Measurements from ENCODE around the gene MAD1L1.

Gene MAD1L1

DNA sequence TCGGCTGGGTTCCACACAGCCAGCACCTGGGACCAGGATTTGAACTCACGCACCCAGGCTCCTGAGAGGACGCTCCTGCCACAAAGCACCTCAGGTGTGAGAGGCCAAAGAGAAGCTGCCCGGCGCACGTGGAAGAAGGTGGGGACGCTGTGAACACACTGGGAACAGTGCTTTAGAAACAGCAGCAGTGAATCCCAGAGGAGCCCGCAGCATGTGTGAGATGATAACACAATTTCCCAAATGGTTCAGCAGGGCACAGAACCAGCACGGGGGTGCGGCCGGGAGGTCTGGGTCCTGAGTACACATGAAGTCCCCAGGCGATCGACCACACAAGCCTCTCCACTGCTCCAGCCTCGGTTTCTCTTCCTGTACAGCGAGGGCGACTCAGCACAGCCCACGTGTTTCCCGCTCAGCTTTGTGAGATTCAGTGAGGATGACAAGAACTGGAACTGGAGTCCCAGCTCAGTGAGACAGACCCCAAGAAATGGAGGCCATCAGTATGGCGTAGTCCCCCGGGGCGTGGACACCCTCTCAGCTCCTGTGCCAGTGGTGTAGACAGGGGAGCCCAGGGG, 188.3 kb downstream of the MAD1L1 start:
- no peak for TF ChIP-seq CTCF (IDR thresholded peaks at IDR 0.05; ENCODE audit: borderline replicate concordance, insufficient read depth, low read depth, low read length)
- no peak overlapping the region for H3K4me3 ChIP-seq (ENCODE audit: low read depth, low read length)

GRCh38 chr7:2043316-2044039, 189.3 kb downstream of the MAD1L1 start:
- TF ChIP-seq CTCF (IDR thresholded peaks at IDR 0.05; ENCODE audit: borderline replicate concordance, insufficient read depth, low read depth, low read length) = no peak
- H3K4me3 ChIP-seq (ENCODE audit: low read depth, low read length) = no peak overlapping the region

DNA sequence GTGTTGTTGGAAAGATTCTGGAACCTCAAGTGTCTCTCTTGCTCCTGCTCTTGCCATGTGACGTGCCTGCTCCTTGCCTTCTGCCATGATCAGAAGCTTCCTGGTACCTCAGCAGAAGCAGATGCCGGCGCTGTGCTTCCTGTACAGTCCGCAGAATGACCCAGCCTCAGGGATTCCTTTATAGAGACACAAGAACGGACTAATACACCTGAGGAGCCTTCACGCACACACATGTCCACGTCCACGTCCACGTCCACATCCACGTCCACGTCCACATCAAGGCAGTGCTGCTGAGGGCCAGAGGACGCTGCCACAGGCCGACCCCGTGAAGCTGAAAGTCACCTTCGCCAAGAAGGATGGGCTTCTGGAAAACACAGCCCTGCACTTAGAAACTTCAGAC, 190.1 kb downstream of the MAD1L1 start:
- no peak overlapping the region for H3K4me3 ChIP-seq (ENCODE audit: low read depth, low read length)
- no peak for TF ChIP-seq CTCF (IDR thresholded peaks at IDR 0.05; ENCODE audit: borderline replicate concordance, insufficient read depth, low read depth, low read length)

DNA sequence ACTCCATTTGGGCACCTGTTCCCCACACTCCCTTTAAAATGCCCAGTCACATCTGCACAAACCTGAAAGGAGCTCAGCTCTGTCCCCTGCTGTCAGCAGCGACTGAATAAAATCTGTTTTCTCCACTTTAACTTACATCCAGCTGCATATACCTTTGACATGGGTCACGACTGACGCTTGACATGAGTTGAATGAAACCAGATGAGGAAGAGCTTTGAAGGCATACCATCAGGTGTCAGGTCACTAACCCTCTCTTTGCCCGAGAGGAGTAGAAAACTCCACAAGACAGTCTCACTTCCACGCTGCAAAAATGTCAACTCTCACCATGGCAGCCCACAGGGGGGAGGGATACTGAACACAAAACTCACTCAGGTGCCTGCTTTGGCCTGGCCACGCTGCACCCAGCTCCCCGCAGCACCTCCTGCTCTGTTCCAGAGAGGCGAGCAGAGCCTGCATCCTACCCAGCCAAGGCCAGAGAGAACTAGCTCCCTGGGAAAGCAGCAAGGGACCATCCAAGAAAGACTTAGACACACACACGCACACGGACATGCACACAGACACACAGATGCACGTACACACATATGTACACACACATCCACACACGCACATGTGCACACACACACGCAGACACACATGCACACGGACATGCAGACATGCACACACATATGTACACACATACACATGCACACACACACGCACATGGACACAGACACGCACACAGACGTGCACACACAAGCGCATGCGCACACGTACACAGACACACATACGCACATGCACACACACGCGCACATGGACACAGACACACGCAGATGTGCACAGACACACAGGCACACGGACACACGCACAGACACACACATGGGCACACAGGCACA, 191.0 kb downstream of the MAD1L1 start:
- TF ChIP-seq CTCF (IDR thresholded peaks at IDR 0.05; ENCODE audit: borderline replicate concordance, insufficient read depth, low read depth, low read length) = no peak

GRCh38 chr7:2040893-2041270, 191.9 kb downstream of the MAD1L1 start:
- TF ChIP-seq CTCF (IDR thresholded peaks at IDR 0.05; ENCODE audit: borderline replicate concordance, insufficient read depth, low read depth, low read length) = no peak
- no peak overlapping the region for H3K4me3 ChIP-seq (ENCODE audit: low read depth, low read length)

More for the DNA sequence above, 191.0 kb downstream of the MAD1L1 start:
- no peak overlapping the region for H3K4me3 ChIP-seq (ENCODE audit: low read depth, low read length)

- TF ChIP-seq CTCF (IDR thresholded peaks at IDR 0.05; ENCODE audit: borderline replicate concordance, insufficient read depth, low read depth, low read length) = no peak
These were observed 192.4 kb downstream of the MAD1L1 start for GRCh38 chr7:2040201-2040892.

More at GRCh38 chr7:2040201-2040892, 192.4 kb downstream of the MAD1L1 start:
- no peak overlapping the region for H3K4me3 ChIP-seq (ENCODE audit: low read depth, low read length)
